Left hindlimb (tissue), 1 donor: ENCODE results near the gene TRAP1.
"Not testable (repeated sequence)": the region's sequence is repeated elsewhere in the genome, so short reads cannot be mapped to it uniquely, and the experiment has no call there.

Experiments used
- DNase-seq: peaks from one replicate; pipeline ENCODE4 v3.0.0-alpha.2; 2018

The TRAP1 gene

GRCh38 chr16:3735541-3735940 is 18.2 kb upstream of the TRAP1 start:
- DNase-seq, result no peak

GRCh38 chr16:3734758-3735221 is 17.5 kb upstream of the TRAP1 start:
- no peak for DNase-seq

- DNase-seq, result no peak
Measured at GRCh38 chr16:3734084-3734757, 16.9 kb upstream of the TRAP1 start.

- no peak for DNase-seq
Measured at GRCh38 chr16:3732171-3732570, 14.8 kb upstream of the TRAP1 start.

- DNase-seq, result no peak
Measured at GRCh38 chr16:3731126-3731935, 14.0 kb upstream of the TRAP1 start.

GRCh38 chr16:3730161-3731125 is 13.1 kb upstream of the TRAP1 start:
- no peak for DNase-seq

- no peak for DNase-seq
Measured at GRCh38 chr16:3729161-3730112, 12.1 kb upstream of the TRAP1 start.

GRCh38 chr16:3728424-3729160 is 11.3 kb upstream of the TRAP1 start:
- no peak for DNase-seq

GRCh38 chr16:3727806-3728381 is 10.6 kb upstream of the TRAP1 start:
- no peak for DNase-seq

GRCh38 chr16:3726021-3726687 is 8.8 kb upstream of the TRAP1 start:
- no peak for DNase-seq

GRCh38 chr16:3725276-3725675 is 8.0 kb upstream of the TRAP1 start:
- DNase-seq, result no peak

- no peak for DNase-seq
Measured at GRCh38 chr16:3722508-3722907, 5.2 kb upstream of the TRAP1 start.

GRCh38 chr16:3720418-3720817 is 3.1 kb upstream of the TRAP1 start:
- DNase-seq, result no peak

GRCh38 chr16:3718628-3719027 is 1.3 kb upstream of the TRAP1 start:
- no peak for DNase-seq

- DNase-seq, result no peak
Measured at GRCh38 chr16:3718019-3718391, 681 bp upstream of the TRAP1 start.

- no peak for DNase-seq
Measured at GRCh38 chr16:3716831-3717234, 491 bp downstream of the TRAP1 start.

GRCh38 chr16:3715430-3715829 is 1.9 kb downstream of the TRAP1 start:
- DNase-seq, result no peak

GRCh38 chr16:3714378-3714777 is 2.9 kb downstream of the TRAP1 start:
- not testable (repeated sequence) for DNase-seq

GRCh38 chr16:3713587-3714242 is 3.6 kb downstream of the TRAP1 start:
- DNase-seq, result no peak
